Stimulated activated CD8-positive, alpha-beta memory T cell treated with anti-CD3 and anti-CD28 coated beads, Interleukin-4, amount 100 ng/mL, for 24 hours (primary cell): ENCODE data around the gene SNAPIN.
A peak's percentile ranks its signal among the peaks of the same experiment; 100 is the strongest.

Experiments
- DNase-seq: peaks from one replicate; pipeline ENCODE4 v3.0.0-alpha.2; 2020; ENCODE audit warnings: low read depth

SNAPIN gene

GRCh38 chr1:153658400-153659174 lies at the start of gene SNAPIN:
TSS of gene SNAPIN (plus strand) at chr1:153658703. CDS start at chr1:153658744, 41 bp downstream.
- DNase-seq, result peak; percentile 88

- no peak for DNase-seq
Measured at GRCh38 chr1:153608742-153609584, 49.5 kb upstream of the SNAPIN start.

- DNase-seq, result no peak
Measured at GRCh38 chr1:153609585-153609907, 49.0 kb upstream of the SNAPIN start.

- DNase-seq, result no peak
Measured at GRCh38 chr1:153610334-153610733, 48.2 kb upstream of the SNAPIN start.

GRCh38 chr1:153610811-153611301 lies 47.6 kb upstream of the SNAPIN start:
- no peak for DNase-seq

- DNase-seq, result no peak
Measured at GRCh38 chr1:153611356-153611755, 47.1 kb upstream of the SNAPIN start.

GRCh38 chr1:153612111-153612754 lies 46.3 kb upstream of the SNAPIN start:
- DNase-seq, result no peak

- no peak for DNase-seq
Measured at GRCh38 chr1:153612755-153613331, 45.7 kb upstream of the SNAPIN start, which contains the start of gene S100A16. TSS of gene S100A16 (minus strand) at chr1:153613137. CDS start at chr1:153608151, 4,986 bp downstream.

- no peak for DNase-seq
Measured at GRCh38 chr1:153613406-153613805, 45.1 kb upstream of the SNAPIN start.

- no peak for DNase-seq
Measured at GRCh38 chr1:153614189-153614900, 44.2 kb upstream of the SNAPIN start.

GRCh38 chr1:153614906-153615305 lies 43.6 kb upstream of the SNAPIN start:
- no peak for DNase-seq

- no peak for DNase-seq
Measured at GRCh38 chr1:153615406-153615805, 43.1 kb upstream of the SNAPIN start.

- DNase-seq, result no peak
Measured at GRCh38 chr1:153616144-153616916, 42.2 kb upstream of the SNAPIN start, which contains the start of gene S100A14. TSS of gene S100A14 (minus strand) at chr1:153616325. CDS start at chr1:153615858, 467 bp downstream.

GRCh38 chr1:153616917-153617311 lies 41.6 kb upstream of the SNAPIN start:
- no peak for DNase-seq

GRCh38 chr1:153617663-153618062 lies 40.8 kb upstream of the SNAPIN start:
- DNase-seq, result peak; percentile 72

GRCh38 chr1:153619171-153619570 lies 39.3 kb upstream of the SNAPIN start:
- no peak for DNase-seq

- no peak for DNase-seq
Measured at GRCh38 chr1:153623101-153623500, 35.4 kb upstream of the SNAPIN start.

- DNase-seq, result no peak
Measured at GRCh38 chr1:153624965-153625611, 33.4 kb upstream of the SNAPIN start.

GRCh38 chr1:153626477-153626903 lies 32.0 kb upstream of the SNAPIN start:
- DNase-seq, result no peak
